Endodermal cell (in vitro differentiated cells): ENCODE data around the gene PCNX4. TPM values are rescaled to one million over a fixed set of nuclear protein-coding genes. Genes with fewer than 3 reads are reported as not detected.

ENCODE experiments used
- DNase-seq: peaks from one replicate; pipeline ENCODE4 v3.0.0-alpha.2; 2017
- H3K27ac ChIP-seq: 2 replicates; pipeline ENCODE4 v1.5.1; 2013; ENCODE audit warnings: mild to moderate bottlenecking, low read depth, low read length, moderate library complexity
- H3K27me3 ChIP-seq: 2 replicates; pipeline ENCODE4 v1.6.1; 2013; ENCODE audit warnings: mild to moderate bottlenecking, low read length, moderate library complexity; ENCODE audit not compliant: insufficient read depth, control insufficient read depth, poor library complexity, severe bottlenecking
- H3K36me3 ChIP-seq: 2 replicates; pipeline ENCODE4 v1.7.0; 2013; ENCODE audit warnings: mild to moderate bottlenecking, low read length, moderate library complexity; ENCODE audit not compliant: control insufficient read depth, insufficient read depth
- H3K4me1 ChIP-seq: one replicate; pipeline ENCODE4 v1.7.0; 2013; ENCODE audit warnings: low read length; ENCODE audit not compliant: control insufficient read depth, insufficient read depth
- H3K4me3 ChIP-seq: 2 replicates; pipeline ENCODE4 v1.5.1; 2013; ENCODE audit warnings: mild to moderate bottlenecking, low read length, moderate library complexity
- H3K9ac ChIP-seq: 2 replicates; pipeline ENCODE4 v1.6.1; 2013; ENCODE audit warnings: mild to moderate bottlenecking, low read length, moderate library complexity; ENCODE audit not compliant: poor library complexity, severe bottlenecking; ENCODE audit errors: extremely low read depth
- H3K9me3 ChIP-seq: 2 replicates; pipeline ENCODE4 v1.6.1; 2013; ENCODE audit warnings: mild to moderate bottlenecking, low read length, moderate library complexity; ENCODE audit not compliant: control insufficient read depth
- H3K27ac Mint-ChIP-seq: 2 replicates; pipeline ENCODE4 v1.8.0; 2020; ENCODE audit warnings: mixed read lengths
- H3K27me3 Mint-ChIP-seq: 2 replicates; pipeline ENCODE4 v1.8.0; 2021; ENCODE audit warnings: mild to moderate bottlenecking, mixed read lengths; ENCODE audit not compliant: insufficient read depth
- H3K36me3 Mint-ChIP-seq: 2 replicates; pipeline ENCODE4 v1.8.0; 2020; ENCODE audit warnings: low read depth, mixed read lengths
- H3K4me1 Mint-ChIP-seq: 2 replicates; pipeline ENCODE4 v1.8.0; 2020; ENCODE audit warnings: mixed read lengths
- H3K4me3 Mint-ChIP-seq: 2 replicates; pipeline ENCODE4 v1.8.0; 2020; ENCODE audit warnings: mild to moderate bottlenecking, moderate library complexity, mixed read lengths
- H3K9me3 Mint-ChIP-seq: 2 replicates; pipeline ENCODE4 v1.8.0; 2020; ENCODE audit warnings: mild to moderate bottlenecking, mixed read lengths
- WGBS, 2 experiments: methylation state at CpG; one replicate each; pipeline versions ENCODE4 v1.1.5 to v1.1.7; 2013; ENCODE audit warnings: missing lambda C conversion rate in 2 of 2, mixed read lengths in 1 of 2; ENCODE audit not compliant: insufficient coverage in 1 of 2, insufficient read length in 1 of 2; 5-methylcytosine and 5-hydroxymethylcytosine counted together
- total RNA-seq, 2 donors: library from RNA; stranded (reverse); fragmentation: NEBNext Ultra II Directional in 1 of 2; extraction: Animal tissue kit (Norgen Biotek cat#: 25700) in 1 of 2; gene quantifications; 2 replicates in 1 of 2; 3 replicates in 1 of 2; pipeline ENCODE4 v1.2.1, GENCODE V29; 2021
- TF ChIP-seq, protein P1 (sequence below): fragments of 200-600 bp; sonication (generic); conservative IDR thresholded peaks from 2 replicates; pipeline ENCODE4 v1.5.0; 2021; ENCODE audit warnings: antibody characterized with exemption, mild to moderate bottlenecking

The PCNX4 gene
- total RNA-seq, 2 donors from 2014 or later = 61.1 to 74.3 TPM

DNA sequence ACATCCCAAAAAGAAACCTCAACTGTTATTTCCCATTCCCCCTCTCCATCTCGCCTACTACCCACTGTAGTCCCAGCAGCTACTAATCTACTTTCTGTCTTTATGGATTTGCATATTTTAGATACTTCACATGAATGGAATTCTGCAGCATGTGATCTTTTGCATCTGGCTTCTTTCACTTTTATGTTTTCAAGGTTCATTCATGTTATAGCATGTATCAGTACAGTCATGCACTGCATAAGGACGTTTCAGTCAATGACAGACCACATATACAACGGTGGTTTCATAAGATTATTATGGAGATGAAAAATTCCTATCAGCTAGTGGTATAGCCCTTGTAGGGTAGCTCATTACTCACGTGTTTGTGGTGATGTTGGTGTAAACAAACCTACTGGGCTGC, 24.5 kb downstream of the PCNX4 start:
- H3K27me3 ChIP-seq = no peaks in the 10 kb centered on the region
- no peak overlapping the region for H3K27ac ChIP-seq
- Mint-ChIP-seq H3K4me1 (no peaks in the 10 kb centered on the region), H3K4me3 (no peak overlapping the region), H3K27ac (no peak overlapping the region), H3K36me3 (peaks cover 34% of the 10 kb centered on the region), H3K9me3 (no peaks in the 10 kb centered on the region), H3K27me3 (no peaks in the 10 kb centered on the region)
- H3K9me3 ChIP-seq = no peaks in the 10 kb centered on the region
- no peak overlapping the region for H3K4me3 ChIP-seq
- 95 to 100% methylated on average over 2 to 4 of the region's 4 CpGs for WGBS, 2 experiments
- H3K4me1 ChIP-seq = no peaks in the 10 kb centered on the region
- DNase-seq = no peak
- TF ChIP-seq, protein P1, sequence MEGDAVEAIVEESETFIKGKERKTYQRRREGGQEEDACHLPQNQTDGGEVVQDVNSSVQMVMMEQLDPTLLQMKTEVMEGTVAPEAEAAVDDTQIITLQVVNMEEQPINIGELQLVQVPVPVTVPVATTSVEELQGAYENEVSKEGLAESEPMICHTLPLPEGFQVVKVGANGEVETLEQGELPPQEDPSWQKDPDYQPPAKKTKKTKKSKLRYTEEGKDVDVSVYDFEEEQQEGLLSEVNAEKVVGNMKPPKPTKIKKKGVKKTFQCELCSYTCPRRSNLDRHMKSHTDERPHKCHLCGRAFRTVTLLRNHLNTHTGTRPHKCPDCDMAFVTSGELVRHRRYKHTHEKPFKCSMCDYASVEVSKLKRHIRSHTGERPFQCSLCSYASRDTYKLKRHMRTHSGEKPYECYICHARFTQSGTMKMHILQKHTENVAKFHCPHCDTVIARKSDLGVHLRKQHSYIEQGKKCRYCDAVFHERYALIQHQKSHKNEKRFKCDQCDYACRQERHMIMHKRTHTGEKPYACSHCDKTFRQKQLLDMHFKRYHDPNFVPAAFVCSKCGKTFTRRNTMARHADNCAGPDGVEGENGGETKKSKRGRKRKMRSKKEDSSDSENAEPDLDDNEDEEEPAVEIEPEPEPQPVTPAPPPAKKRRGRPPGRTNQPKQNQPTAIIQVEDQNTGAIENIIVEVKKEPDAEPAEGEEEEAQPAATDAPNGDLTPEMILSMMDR = no peak
- H3K36me3 ChIP-seq = peaks cover 70% of the 10 kb centered on the region
- no peak overlapping the region for H3K9ac ChIP-seq

DNA sequence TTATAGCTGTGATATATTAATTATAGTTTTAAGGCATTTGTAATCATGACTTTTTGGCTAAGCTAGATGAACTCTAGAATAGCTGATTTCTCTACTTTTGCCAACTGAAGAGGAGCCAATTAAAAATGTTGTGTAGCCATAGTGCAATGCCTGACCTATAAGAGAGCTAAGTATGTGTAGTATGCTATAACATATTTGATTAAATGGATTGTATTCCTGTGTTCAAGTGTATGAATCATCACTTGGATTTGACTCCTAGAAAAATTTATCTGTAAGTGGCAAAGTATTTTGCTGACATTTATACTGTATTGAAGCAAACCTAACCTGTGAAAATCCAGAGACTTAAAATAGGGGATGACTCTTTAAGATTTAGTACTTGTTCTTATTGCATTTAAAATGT, 34.2 kb downstream of the PCNX4 start:
- H3K9me3 ChIP-seq = no peaks in the 10 kb centered on the region
- no peak overlapping the region for H3K27ac ChIP-seq
- Mint-ChIP-seq H3K4me3 (no peak overlapping the region), H3K4me1 (no peaks in the 10 kb centered on the region), H3K9me3 (no peaks in the 10 kb centered on the region), H3K36me3 (peaks cover 67% of the 10 kb centered on the region), H3K27ac (no peak overlapping the region), H3K27me3 (no peaks in the 10 kb centered on the region)
- no peaks in the 10 kb centered on the region for H3K27me3 ChIP-seq
- no peak overlapping the region for H3K9ac ChIP-seq
- peaks cover 92% of the 10 kb centered on the region for H3K36me3 ChIP-seq
- no peak for DNase-seq
- H3K4me1 ChIP-seq = no peaks in the 10 kb centered on the region
- TF ChIP-seq, protein P1 = no peak
- H3K4me3 ChIP-seq = no peak overlapping the region

DNA sequence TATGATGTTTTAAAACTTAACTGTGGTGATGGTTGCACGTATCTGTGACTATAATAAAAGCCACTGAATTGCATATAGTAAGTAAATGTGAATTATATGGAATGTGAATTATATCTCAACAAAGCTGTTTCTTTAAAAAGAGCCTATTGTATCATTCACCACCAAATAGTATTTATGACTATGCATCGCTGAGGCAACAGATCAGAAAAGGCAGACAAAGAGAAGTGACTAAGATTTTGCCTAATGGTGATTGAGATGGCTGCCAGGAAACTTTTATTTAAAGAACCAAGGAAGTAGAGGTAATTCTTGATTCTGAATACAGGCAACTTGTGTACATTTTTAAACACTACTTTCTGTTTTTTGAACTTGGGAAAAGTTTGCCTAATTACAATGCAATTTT, 41.8 kb downstream of the PCNX4 start:
- Mint-ChIP-seq H3K27me3 (no peaks in the 10 kb centered on the region), H3K4me1 (peaks cover 7% of the 10 kb centered on the region), H3K9me3 (no peaks in the 10 kb centered on the region), H3K36me3 (peaks cover 39% of the 10 kb centered on the region), H3K4me3 (no peak overlapping the region), H3K27ac (no peak overlapping the region)
- H3K27ac ChIP-seq = no peak overlapping the region
- no peaks in the 10 kb centered on the region for H3K9me3 ChIP-seq
- no peak overlapping the region for H3K9ac ChIP-seq
- TF ChIP-seq, protein P1 = no peak
- no peak overlapping the region for H3K4me3 ChIP-seq
- no peaks in the 10 kb centered on the region for H3K27me3 ChIP-seq
- 100% methylated on average over 2 of the region's 2 CpGs; no CpG with 5 or more reads in 1 of the 2 experiments for WGBS, 2 experiments
- peaks cover 66% of the 10 kb centered on the region for H3K36me3 ChIP-seq
- DNase-seq = no peak
- no peaks in the 10 kb centered on the region for H3K4me1 ChIP-seq
